GM12875 (cell line): Measurements from ENCODE around the gene PLXNA4.

Experiments used
- H3K4me3 ChIP-seq: one replicate; pipeline ENCODE4 v1.5.1; 2011; ENCODE audit warnings: low read depth, low read length, control low read depth
- TF ChIP-seq, protein P1 (sequence below): IDR thresholded peaks from 2 replicates; pipeline ENCODE4 v1.5.1; 2011; ENCODE audit warnings: low read depth, mild to moderate bottlenecking, control low read depth, inconsistent platforms, low read length, moderate library complexity, borderline replicate concordance; ENCODE audit not compliant: insufficient read depth

PLXNA4 gene

DNA sequence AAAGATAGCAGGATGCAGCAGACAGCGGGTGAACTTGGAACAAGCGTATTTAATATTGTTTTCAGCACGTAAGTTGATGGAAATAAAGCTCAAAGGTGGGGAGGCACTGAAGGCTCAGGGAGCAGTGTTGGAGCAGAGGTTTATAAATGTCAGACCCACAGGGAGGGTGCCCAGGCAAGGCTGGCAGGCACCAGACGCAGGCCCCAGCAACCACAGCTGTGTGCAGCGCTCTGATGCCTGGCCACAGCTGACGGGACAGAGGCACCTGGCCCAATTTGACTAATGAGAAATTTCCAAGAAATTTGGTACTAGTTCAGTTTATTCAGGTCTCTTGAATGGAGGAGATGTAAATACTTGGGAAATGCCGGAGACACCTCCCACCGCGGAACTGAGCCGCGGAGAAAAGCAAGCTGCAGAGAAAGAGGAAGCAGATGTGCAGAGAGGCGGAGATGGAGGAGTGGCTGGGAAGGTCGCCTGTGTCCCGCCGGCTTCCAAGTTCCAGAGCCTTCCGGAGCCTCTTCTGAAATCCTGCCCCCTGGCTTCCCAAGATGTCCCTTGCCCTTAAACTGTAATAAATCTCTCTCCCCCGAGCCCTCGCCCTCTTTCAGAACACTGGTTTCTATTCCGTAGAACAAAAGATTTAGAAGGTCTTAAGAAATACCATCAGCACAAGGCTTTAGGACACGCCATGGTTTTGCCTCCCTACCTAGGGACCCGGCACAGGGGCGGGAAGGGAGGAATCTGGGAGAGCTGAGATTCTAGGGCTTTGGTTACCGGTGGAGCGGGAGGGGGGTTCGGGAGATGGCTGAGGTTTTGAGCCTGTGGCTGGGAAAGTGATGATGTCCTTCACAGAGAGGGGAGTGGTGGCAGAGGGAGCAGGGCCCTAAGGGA lies 38.4 kb upstream of the PLXNA4 start:
- TF ChIP-seq, protein P1, sequence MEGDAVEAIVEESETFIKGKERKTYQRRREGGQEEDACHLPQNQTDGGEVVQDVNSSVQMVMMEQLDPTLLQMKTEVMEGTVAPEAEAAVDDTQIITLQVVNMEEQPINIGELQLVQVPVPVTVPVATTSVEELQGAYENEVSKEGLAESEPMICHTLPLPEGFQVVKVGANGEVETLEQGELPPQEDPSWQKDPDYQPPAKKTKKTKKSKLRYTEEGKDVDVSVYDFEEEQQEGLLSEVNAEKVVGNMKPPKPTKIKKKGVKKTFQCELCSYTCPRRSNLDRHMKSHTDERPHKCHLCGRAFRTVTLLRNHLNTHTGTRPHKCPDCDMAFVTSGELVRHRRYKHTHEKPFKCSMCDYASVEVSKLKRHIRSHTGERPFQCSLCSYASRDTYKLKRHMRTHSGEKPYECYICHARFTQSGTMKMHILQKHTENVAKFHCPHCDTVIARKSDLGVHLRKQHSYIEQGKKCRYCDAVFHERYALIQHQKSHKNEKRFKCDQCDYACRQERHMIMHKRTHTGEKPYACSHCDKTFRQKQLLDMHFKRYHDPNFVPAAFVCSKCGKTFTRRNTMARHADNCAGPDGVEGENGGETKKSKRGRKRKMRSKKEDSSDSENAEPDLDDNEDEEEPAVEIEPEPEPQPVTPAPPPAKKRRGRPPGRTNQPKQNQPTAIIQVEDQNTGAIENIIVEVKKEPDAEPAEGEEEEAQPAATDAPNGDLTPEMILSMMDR = no peak
- H3K4me3 ChIP-seq = no peak overlapping the region

GRCh38 chr7:132613737-132614136 lies 37.5 kb upstream of the PLXNA4 start:
- H3K4me3 ChIP-seq = no peak overlapping the region
- TF ChIP-seq, protein P1 = no peak

DNA sequence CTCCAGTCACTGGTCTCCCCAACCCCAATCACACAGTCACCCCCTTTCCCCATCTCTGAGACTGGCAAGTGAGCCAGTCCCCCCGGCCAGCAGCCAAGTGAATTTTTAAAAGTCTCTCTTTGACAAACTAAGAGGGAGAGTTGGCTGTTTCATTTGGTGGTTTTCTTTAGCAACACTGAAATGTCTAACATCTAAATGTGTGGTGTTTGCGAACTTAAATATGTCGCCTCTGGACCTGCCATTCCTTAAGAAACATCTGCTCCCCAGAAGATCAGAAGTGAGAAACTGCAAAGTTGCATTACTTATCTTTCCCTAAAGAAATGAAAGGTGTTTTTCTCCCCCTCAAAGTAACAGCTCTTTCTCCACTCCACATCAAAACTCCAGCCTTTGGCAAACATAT lies 34.7 kb upstream of the PLXNA4 start:
- TF ChIP-seq, protein P1 = no peak
- H3K4me3 ChIP-seq = no peak overlapping the region

GRCh38 chr7:132609906-132610520 lies 33.7 kb upstream of the PLXNA4 start:
- H3K4me3 ChIP-seq = no peak overlapping the region
- TF ChIP-seq, protein P1 = no peak

GRCh38 chr7:132609222-132609621 lies 33.0 kb upstream of the PLXNA4 start:
- H3K4me3 ChIP-seq = no peak overlapping the region
- TF ChIP-seq, protein P1 = no peak

GRCh38 chr7:132608523-132608922 lies 32.3 kb upstream of the PLXNA4 start:
- H3K4me3 ChIP-seq = no peak overlapping the region
- TF ChIP-seq, protein P1 = no peak

DNA sequence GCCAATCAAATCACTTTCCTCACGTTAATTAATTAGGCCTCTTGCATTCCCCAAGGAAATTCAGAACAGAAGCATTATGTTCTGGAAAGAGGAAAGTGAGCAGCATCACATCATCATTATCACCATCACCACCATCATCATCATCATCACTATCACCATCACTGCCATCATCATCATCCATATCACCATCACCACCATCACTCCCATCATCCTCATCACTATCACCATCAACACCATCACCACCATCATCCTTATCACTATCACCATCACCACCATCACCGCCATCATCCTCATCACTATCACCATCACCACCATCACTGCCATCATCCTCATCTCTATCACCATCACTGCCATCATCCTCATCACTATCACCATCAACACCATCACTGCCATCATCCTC lies 31.4 kb upstream of the PLXNA4 start:
- TF ChIP-seq, protein P1 = no peak
- no peak overlapping the region for H3K4me3 ChIP-seq
